Heart right ventricle (tissue), 16 donors: Measurements from ENCODE around the gene ARIH2. TPM values are rescaled to one million over a fixed set of nuclear protein-coding genes. Genes with fewer than 3 reads are reported as not detected.

Source experiments
- ATAC-seq, 8 donors: fragments of 200-7000 bp; cut with Tn5 transposase; one replicate each; pipeline ENCODE4 v1.9.1; 2020; ENCODE audit warnings: mild to moderate bottlenecking in 8 of 8, moderate library complexity in 8 of 8, moderate number of reproducible peaks in 1 of 8
- DNase-seq, 2 donors: peaks; one replicate each; pipeline ENCODE4 v3.0.0-alpha.2; 2020
- H3K27ac ChIP-seq, 10 donors: fragments of 200-600 bp; sonication (generic) in 2 of 10; one replicate each; pipeline versions ENCODE4 v1.5.0 to v1.8.0; 2020 to 2022; ENCODE audit warnings: mild to moderate bottlenecking in 3 of 10
- H3K27me3 ChIP-seq, 7 donors: fragments of 200-600 bp; one replicate each; pipeline ENCODE4 v1.8.0; 2021 to 2022; ENCODE audit warnings: mild to moderate bottlenecking in 2 of 7
- H3K36me3 ChIP-seq, 9 donors: fragments of 200-600 bp; sonication (generic) in 1 of 9; one replicate each; pipeline versions ENCODE4 v1.5.0 to v1.8.0; 2020 to 2022; ENCODE audit warnings: mild to moderate bottlenecking in 2 of 9
- H3K4me1 ChIP-seq, 9 donors: fragments of 200-600 bp; sonication (generic) in 1 of 9; one replicate each; pipeline versions ENCODE4 v1.5.0 to v1.8.0; 2020 to 2022; ENCODE audit warnings: mild to moderate bottlenecking in 4 of 9
- H3K4me3 ChIP-seq, 10 donors: fragments of 200-600 bp; sonication (generic) in 2 of 10; one replicate each; pipeline versions ENCODE4 v1.5.0 to v1.8.0; 2020 to 2022; ENCODE audit warnings: mild to moderate bottlenecking in 7 of 10, moderate library complexity in 2 of 10
- H3K9me3 ChIP-seq, 11 donors: fragments of 200-600 bp in 10 of 11; sonication (generic) in 2 of 11; one replicate each; pipeline versions ENCODE4 v1.5.0 to v1.8.0; 2013 to 2022; ENCODE audit warnings: mild to moderate bottlenecking in 2 of 11, control low read depth in 1 of 11, moderate library complexity in 1 of 11
- WGBS, 2 donors: extraction: QIAGEN DNeasy Blood & Tissue Kit; methylation state at CpG; one replicate each; pipeline ENCODE4 v1.1.7; 2013; ENCODE audit warnings: inconsistent platforms in 1 of 2; 5-methylcytosine and 5-hydroxymethylcytosine counted together
- intact Hi-C, 10 donors: fragments of 100-400 bp; cut with DNase I; formaldehyde crosslinking; loops; one replicate each; pipeline versions ENCODE4 v1.11.1 to v1.14.2; 2022
- polyA plus RNA-seq, 2 donors: library from polyadenylated mRNA; stranded (reverse); fragments of 200-250 nt; gene quantifications; one replicate each; pipeline ENCODE4 v1.2.3, GENCODE V29; 2013
- total RNA-seq, 10 donors: library from RNA; stranded (reverse); fragmentation: NEBNext Ultra II Directional in 3 of 10; extraction: Animal tissue kit (Norgen Biotek cat#: 25700) in 3 of 10; gene quantifications; one replicate each; pipeline versions ENCODE4 v1.2.1 to v1.2.4, GENCODE V29; 2021 to 2023
- TF ChIP-seq, protein P1 (sequence below), 9 donors: fragments of 200-600 bp; sonication (generic) in 2 of 9; IDR thresholded peaks; one replicate each; pipeline versions ENCODE4 v1.5.0 to v1.8.0; 2021 to 2022; ENCODE audit warnings: antibody characterized with exemption in 9 of 9, mild to moderate bottlenecking in 5 of 9, moderate library complexity in 1 of 9
- donor health status: Arrhythmogenic right ventricular cardiomyopathy.
- donor health status: ischemic (EF 13 %, LVEDD 7.1; RV severe dilation, severe dysfunction).
- donor health status: healthy with polysubstance abuse.
- donor health status: DM: no; HTN: yes; CAD: no.
- donor health status: DM: no; HTN: no; CAD: no.
- donor health status: ischemic (EF 25% LVEDD 6.9; RV normal size, moderate dysfunction).
- donor health status: ischemic (EF 25% LVEDD 5.7; RV mildly dilated, moderate dysfunction).
- donor health status: healthy.
- donor health status: DM: yes; HTN: yes; CAD: no.
- donor health status: Ischemic cardiomyopathy.
- donor health status: ischemic (EF 35%, LVEDD 5.7; RV mildly dilated, moderate dysfunction).
- donor health status: nonischemic (EF 11% LVEDD 7.7; RV severe dilation, severe dysfunction).
- donor health status: DM: yes; HTN: yes; CAD: no.
- donor health status: PGD.
- donor health status: ischemic (EF 29% LVEDD 5.4; RV normal size, mild dysfunction).
- donor health status: nonischemic (EF 23%, LVEDD 6.1; RV moderate dilation, normal function).

Gene ARIH2
- total and polyA plus RNA-seq, 12 donors, result 41.9 to 177 (median 138) TPM

DNA sequence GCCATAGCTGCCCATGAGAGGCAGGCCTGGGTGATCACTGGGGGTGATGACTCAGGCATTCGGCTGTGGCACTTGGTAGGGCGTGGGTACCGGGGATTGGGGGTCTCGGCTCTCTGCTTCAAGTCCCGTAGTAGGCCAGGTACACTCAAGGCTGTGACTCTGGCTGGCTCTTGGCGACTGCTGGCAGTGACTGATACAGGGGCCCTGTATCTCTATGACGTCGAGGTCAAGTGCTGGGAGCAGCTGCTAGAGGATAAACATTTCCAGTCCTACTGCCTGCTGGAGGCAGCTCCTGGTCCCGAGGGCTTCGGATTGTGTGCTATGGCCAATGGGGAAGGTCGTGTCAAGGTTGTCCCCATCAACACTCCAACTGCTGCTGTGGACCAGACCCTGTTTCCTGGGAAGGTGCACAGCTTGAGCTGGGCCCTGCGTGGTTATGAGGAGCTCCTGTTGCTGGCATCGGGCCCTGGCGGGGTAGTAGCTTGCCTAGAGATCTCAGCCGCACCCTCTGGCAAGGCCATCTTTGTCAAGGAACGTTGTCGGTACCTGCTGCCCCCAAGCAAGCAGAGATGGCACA, 93.9 kb downstream of the ARIH2 start:
- intact Hi-C loops, result no loop called here
- peaks cover 0 to 68% (median 20%) of the 10 kb centered on the region in 9 donors for H3K36me3 ChIP-seq
- ATAC-seq (peak in 5 of 8 donors; percentile 1 to 21 (median 12)), DNase-seq (no peak)
- TF ChIP-seq, protein P1, sequence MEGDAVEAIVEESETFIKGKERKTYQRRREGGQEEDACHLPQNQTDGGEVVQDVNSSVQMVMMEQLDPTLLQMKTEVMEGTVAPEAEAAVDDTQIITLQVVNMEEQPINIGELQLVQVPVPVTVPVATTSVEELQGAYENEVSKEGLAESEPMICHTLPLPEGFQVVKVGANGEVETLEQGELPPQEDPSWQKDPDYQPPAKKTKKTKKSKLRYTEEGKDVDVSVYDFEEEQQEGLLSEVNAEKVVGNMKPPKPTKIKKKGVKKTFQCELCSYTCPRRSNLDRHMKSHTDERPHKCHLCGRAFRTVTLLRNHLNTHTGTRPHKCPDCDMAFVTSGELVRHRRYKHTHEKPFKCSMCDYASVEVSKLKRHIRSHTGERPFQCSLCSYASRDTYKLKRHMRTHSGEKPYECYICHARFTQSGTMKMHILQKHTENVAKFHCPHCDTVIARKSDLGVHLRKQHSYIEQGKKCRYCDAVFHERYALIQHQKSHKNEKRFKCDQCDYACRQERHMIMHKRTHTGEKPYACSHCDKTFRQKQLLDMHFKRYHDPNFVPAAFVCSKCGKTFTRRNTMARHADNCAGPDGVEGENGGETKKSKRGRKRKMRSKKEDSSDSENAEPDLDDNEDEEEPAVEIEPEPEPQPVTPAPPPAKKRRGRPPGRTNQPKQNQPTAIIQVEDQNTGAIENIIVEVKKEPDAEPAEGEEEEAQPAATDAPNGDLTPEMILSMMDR (IDR thresholded peaks at IDR 0.05), result no peak
- 47 to 56% methylated on average over 17 of the region's 17 CpGs for WGBS, 2 donors
- peak overlapping the region in 8 of 10 donors; percentile 16 to 70 (median 48) for H3K27ac ChIP-seq
- H3K9me3 ChIP-seq, result no peaks in the 10 kb centered on the region
- H3K27me3 ChIP-seq, result no peaks in the 10 kb centered on the region
- peaks cover 7 to 41% (median 28%) of the 10 kb centered on the region in 9 donors for H3K4me1 ChIP-seq
- H3K4me3 ChIP-seq, result no peak overlapping the region

DNA sequence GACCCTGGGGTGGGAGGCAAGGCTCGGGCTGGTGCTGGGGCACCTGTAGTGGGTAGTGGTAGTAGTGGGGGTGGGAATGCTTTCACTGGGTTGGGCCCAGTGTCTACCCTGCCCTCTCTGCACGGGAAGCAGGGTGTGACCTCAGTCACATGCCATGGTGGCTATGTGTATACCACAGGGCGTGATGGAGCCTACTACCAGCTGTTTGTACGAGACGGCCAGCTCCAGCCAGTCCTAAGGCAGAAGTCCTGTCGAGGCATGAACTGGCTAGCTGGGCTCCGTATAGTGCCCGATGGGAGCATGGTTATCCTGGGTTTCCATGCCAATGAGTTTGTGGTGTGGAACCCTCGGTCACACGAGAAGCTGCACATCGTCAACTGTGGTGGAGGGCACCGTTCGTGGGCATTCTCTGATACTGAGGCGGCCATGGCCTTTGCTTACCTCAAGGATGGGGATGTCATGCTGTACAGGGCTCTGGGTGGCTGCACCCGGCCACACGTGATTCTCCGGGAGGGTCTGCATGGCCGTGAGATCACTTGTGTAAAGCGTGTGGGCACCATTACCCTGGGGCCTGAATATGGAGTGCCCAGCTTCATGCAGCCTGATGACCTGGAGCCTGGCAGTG, 94.6 kb downstream of the ARIH2 start:
- 78 to 81% methylated on average over 19 of the region's 19 CpGs for WGBS, 2 donors
- Histone ChIP-seq H3K36me3 (peaks cover 0 to 68% (median 20%) of the 10 kb centered on the region in 9 donors), H3K4me3 (no peak overlapping the region), H3K4me1 (peaks cover 8 to 42% (median 27%) of the 10 kb centered on the region in 9 donors), H3K9me3 (no peaks in the 10 kb centered on the region), H3K27me3 (no peaks in the 10 kb centered on the region), H3K27ac (peak overlapping the region in 8 of 10 donors; percentile 16 to 70 (median 48))
- intact Hi-C loops, result no loop called here
- TF ChIP-seq, protein P1 (IDR thresholded peaks at IDR 0.05), result no peak
- ATAC-seq, result no peak
- no peak for DNase-seq

DNA sequence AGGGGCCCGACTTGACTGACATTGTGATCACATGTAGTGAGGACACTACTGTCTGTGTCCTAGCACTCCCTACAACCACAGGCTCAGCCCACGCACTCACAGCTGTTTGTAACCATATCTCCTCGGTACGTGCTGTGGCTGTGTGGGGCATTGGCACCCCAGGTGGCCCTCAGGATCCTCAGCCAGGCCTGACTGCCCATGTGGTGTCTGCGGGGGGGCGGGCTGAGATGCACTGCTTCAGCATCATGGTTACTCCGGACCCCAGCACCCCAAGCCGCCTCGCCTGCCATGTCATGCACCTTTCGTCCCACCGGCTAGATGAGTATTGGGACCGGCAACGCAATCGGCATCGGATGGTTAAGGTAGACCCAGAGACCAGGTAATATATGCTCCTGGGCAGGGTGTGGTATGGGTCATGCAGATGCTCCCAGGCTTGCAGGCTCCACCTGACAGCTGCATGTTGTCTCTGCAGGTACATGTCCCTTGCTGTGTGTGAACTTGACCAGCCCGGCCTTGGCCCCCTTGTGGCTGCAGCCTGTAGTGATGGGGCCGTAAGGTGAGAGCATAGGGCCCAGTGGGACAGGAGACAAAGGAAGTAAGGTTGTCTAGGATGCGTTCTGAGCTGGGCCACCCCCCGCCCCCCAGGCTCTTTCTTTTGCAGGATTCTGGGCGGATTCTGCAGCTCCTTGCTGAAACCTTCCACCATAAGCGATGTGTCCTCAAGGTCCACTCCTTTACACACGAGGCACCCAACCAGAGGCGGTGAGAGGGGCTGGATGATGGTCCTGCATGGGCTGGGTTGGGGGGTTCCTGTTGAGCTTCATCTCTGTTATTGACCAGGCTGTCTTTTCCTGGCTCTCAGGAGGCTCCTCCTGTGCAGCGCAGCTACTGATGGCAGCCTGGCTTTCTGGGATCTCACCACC, 95.4 kb downstream of the ARIH2 start:
- DNase-seq, result no peak
- no peak for ATAC-seq
- Histone ChIP-seq H3K4me1 (peaks cover 8 to 43% (median 25%) of the 10 kb centered on the region in 9 donors), H3K27me3 (no peaks in the 10 kb centered on the region), H3K36me3 (peaks cover 0 to 68% (median 20%) of the 10 kb centered on the region in 9 donors), H3K4me3 (no peak overlapping the region), H3K9me3 (no peaks in the 10 kb centered on the region), H3K27ac (peak overlapping the region in 1 of 10 donors; percentile 46)
- intact Hi-C loops, result no loop called here
- WGBS, 2 donors, result 86% methylated on average over 24 of the region's 24 CpGs
- TF ChIP-seq, protein P1 (IDR thresholded peaks at IDR 0.05), result peak; percentile 14 to 54 (median 39)

DNA sequence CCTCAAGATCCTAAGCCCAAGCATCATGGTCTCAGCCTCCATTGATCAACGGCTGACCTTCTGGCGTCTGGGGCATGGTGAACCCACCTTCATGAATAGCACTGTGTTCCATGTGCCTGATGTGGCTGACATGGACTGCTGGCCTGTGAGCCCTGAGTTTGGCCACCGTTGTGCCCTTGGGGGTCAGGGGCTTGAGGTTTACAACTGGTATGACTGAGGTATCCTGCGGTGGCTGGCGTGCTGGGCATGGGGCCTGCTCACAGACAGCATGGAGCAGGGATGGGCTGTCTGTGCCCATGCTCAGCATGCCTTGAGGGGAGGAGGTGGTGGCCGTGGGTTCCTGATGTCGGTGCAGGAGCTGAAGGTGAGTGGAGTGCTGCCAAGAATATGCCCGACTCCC, 96.4 kb downstream of the ARIH2 start:
- TF ChIP-seq, protein P1 (IDR thresholded peaks at IDR 0.05), result no peak
- Histone ChIP-seq H3K36me3 (peaks cover 0 to 63% (median 20%) of the 10 kb centered on the region in 9 donors), H3K27me3 (no peaks in the 10 kb centered on the region), H3K4me3 (no peak overlapping the region), H3K4me1 (peaks cover 8 to 54% (median 32%) of the 10 kb centered on the region in 9 donors), H3K9me3 (no peaks in the 10 kb centered on the region), H3K27ac (no peak overlapping the region)
- DNase-seq, result no peak
- intact Hi-C loops, result no loop called here
- WGBS, 2 donors, result 86 to 88% methylated on average over 8 of the region's 8 CpGs
- no peak for ATAC-seq
